ENCODE measurements around the gene CLDN7.
A peak's percentile ranks its signal among the peaks of the same experiment; 100 is the strongest.

The CLDN7 gene

GRCh38 chr17:7237266-7237760, 25.0 kb downstream of the CLDN7 start:
- DNase-seq (ENCODE audit: low spot score) = no peak

- no peak for DNase-seq (ENCODE audit: low spot score)
Observed at GRCh38 chr17:7236808-7237207, 25.5 kb downstream of the CLDN7 start.

- no peak for DNase-seq (ENCODE audit: low spot score)
Observed at GRCh38 chr17:7235693-7236665, 26.3 kb downstream of the CLDN7 start.

DNA sequence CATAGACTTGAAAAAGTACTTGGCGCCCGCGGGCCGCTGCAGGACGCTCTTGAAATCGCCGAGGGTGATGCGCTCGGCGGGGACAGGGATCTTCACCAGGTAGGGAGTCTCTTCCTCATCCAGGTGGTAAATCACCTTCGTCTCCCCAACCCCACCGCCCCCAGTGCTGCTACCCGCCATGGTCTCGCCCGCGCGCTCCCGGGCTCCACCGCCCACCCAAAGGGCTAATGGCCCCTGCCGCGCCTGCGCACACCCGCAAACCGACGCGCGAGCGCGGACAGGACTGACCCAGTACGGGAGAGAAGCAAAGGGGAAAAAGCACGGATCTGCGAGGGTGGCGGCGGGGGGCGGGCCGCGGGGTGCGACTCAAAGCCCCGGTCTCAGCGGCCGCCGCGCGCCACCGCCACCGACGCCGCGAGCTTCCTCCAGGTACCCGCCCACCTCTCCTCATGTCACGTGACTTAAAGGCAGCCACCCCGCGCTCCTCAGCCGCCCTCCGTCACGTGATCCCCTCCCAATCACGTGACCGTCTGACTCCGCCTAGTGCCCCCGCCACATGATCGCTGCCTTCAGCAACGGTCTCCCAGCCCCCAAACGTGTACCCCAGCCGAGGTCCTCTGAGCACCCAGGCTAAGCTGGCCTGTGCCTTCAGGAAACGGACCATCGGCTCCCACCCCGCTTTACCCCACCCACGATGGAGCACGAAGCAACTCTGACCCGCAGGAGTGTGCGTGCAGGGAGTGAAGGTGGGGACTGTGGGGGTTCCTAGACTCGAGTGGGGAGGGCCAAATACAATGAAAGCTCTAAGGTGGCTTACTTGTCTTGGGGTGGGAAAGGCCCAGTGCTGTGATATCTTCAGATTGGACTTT, 28.0 kb downstream of the CLDN7 start, which contains the start of gene DVL2:
DVL2 (minus strand) TSS at position 435 of the 869 bp plus-strand sequence; CDS start at position 180, 255 bp downstream.
- DNase-seq (ENCODE audit: low spot score) = peak; percentile 94

DNA sequence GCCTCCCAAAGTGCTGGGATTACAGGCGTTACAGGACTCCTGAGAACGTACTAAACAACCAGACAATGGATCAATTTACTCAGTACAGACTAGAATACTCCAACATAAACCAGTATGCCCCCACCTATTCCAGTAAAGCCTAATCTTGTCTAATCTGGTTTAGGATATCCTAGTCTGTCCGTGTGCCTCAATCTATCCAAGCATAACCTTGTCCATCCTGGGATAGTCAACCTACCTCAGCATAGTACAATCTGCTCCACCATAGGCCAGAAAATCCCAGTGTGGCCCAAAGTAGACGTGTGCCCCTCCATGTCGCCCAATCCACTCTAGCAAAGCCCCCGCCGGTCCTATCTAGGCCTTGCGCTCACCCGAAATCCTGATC, 28.6 kb downstream of the CLDN7 start:
- no peak for DNase-seq (ENCODE audit: low spot score)

DNA sequence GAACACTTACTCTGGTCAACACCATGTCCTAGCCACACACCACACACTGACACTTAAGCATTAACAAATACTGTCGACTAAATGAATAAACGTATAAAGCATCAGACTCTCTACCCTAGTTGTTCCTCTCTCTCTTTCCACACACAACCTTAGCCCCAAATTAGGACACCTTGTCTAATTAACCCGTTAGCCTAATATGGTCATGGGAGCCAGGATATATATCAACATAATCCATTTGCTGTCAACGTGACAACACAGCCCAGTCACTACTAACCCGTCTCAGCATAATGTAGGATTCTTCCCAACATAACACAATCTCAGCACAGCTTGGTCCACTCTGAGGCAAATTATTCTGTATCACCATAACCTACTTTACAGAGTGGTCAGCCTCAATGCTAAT, 30.2 kb downstream of the CLDN7 start:
- no peak for DNase-seq (ENCODE audit: low spot score)

- no peak for DNase-seq (ENCODE audit: low spot score)
Observed at GRCh38 chr17:7229504-7229903, 32.8 kb downstream of the CLDN7 start.

GRCh38 chr17:7228920-7229319, 33.4 kb downstream of the CLDN7 start:
- no peak for DNase-seq (ENCODE audit: low spot score)

GRCh38 chr17:7226721-7227710, 35.3 kb downstream of the CLDN7 start:
- no peak for DNase-seq (ENCODE audit: low spot score)

DNA sequence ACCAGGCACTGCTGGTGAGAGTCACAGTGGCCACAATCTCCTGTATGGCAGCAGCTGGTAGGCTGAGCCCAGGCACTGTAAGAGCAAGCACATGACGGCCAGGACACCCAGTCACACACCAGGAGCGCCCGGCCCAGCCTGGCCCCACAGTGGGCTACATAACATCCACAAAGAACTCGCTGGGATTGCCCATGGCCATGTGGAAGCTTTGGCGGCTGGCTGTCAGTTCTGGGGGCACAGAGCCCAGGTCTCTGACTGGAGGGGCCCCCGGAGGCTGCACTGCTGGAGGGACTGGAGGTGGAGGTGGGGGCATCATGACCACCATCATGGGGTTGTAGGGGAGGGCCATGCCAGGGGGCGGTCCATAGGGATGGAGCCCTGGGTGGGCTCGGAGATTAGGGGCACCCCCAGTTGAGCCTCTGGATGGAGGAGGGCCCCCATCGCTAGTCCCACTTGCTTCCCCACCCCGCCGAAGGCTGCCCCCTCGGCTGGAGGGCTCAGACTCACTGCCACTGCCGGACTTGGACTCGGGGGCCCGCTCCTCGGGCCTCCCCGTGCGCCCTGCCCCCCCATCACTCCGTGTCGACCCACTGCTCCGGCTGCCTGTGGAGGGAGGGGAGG, 36.5 kb downstream of the CLDN7 start:
- DNase-seq (ENCODE audit: low spot score) = no peak

DNA sequence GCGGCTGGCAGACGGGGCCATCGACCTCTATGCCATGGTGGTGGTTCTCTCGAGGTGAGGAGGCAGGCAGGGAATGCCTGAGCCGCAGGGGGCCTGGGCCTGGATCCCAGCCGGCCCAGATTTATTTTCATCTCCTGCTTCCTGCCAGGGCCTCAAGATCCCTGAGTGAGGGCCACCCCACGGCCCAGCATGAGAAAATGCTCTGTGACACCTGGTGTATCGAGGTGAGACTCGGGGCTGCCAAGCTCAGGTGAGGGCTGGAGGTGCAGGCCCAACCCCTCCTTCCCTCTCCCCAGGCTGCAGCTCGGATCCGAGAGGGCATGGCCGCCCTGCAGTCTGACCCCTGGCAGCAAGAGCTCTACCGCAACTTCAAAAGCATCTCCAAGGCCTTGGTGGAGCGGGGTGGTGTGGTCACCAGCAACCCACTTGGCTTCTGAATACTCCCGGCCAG, 37.6 kb downstream of the CLDN7 start:
- no peak for DNase-seq (ENCODE audit: low spot score)

DNA sequence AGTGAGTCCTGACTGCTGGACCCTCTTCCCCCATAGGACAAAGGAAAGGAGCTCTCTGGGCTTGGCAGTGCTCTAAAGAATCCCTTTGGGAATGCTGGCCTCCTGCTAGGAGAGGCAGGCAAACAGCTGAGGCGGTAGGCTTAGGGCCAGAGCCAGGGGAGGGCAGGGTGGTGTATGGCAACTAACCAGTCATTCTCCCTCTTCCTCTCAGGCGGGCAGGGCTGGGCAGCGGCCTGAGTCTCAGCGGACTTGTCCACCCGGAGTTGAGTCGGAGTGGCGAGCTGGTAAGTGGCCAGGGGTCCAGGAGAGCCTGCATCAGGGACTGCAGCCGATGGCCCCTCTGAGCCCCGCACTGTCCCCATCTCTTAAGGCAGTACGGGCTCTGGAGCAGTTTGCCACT, 38.2 kb downstream of the CLDN7 start:
- no peak for DNase-seq (ENCODE audit: low spot score)

GRCh38 chr17:7223375-7223774, 38.9 kb downstream of the CLDN7 start:
- no peak for DNase-seq (ENCODE audit: low spot score)

- DNase-seq (ENCODE audit: low spot score) = no peak
Observed at GRCh38 chr17:7222972-7223292, 39.3 kb downstream of the CLDN7 start.

GRCh38 chr17:7222093-7222971, 39.9 kb downstream of the CLDN7 start:
- no peak for DNase-seq (ENCODE audit: low spot score)

DNA sequence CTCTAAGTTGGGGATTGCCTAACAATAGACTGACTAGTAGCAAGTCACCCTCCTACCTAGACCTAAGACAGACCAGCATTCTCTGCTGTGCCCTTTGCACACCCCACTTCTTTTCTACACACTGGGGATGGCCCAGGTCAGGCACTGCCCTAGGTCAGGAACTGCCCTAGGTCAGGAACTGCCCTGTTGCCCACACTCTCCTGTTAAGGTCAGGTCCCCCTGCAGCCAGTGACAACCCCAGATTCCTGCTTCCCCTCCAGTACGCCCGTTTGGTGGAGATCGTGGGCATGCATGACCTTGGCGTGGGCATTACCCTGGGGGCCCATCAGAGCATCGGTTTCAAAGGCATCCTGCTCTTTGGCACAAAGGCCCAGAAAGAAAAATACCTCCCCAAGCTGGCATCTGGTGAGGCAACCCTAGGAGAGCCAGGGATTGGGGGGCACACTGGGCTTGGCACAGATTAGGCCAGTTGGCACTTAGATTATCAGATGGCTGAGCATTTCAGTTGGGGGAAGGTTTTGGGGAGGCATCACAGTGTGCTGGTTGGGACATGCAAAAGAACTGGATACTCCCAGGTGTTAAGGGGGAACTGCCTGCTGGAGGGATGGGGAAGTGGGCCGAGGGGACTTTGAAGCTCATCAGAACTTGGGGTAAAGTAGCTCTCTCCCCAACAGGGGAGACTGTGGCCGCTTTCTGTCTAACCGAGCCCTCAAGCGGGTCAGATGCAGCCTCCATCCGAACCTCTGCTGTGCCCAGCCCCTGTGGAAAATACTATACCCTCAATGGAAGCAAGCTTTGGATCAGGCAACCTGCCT, 40.8 kb downstream of the CLDN7 start:
- DNase-seq (ENCODE audit: low spot score) = no peak

DNA sequence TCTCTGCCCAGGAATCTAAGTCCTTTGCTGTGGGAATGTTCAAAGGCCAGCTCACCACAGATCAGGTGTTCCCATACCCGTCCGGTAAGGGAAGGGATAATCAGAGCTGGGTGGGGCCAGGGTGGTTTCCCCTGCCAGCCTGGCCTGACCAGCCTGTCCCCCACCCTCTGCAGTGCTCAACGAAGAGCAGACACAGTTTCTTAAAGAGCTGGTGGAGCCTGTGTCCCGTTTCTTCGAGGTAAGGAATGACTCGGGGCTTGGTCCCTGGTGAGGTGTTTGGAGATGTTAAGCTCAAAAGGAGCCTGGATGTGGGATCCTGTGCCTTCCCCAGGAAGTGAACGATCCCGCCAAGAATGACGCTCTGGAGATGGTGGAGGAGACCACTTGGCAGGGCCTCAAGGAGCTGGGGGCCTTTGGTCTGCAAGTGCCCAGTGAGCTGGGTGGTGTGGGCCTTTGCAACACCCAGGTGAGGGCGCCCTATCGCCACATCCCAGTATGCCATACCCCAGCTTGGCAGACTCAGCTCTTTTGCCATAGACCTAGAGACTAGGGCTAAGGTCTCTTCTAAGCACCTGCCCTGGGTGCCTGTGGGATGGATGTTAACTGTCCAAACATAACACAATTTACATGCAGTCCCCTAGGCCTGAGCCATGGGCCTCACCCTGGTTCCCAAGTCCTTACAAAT, 41.5 kb downstream of the CLDN7 start:
- DNase-seq (ENCODE audit: low spot score) = no peak

GRCh38 chr17:7219812-7220592, 42.3 kb downstream of the CLDN7 start, which contains the start of the genes ACADVL and DLG4:
Gene ACADVL (plus strand): TSS chr17:7219938. CDS start chr17:7219985, 47 bp downstream.
Gene DLG4 (minus strand): TSS chr17:7219836.
- DNase-seq (ENCODE audit: low spot score) = peak; percentile 78
